Progenitor cell of endocrine pancreas (in vitro differentiated cells): ENCODE measurements around the gene STIM1. TPM values are rescaled to one million over a fixed set of nuclear protein-coding genes. Genes with fewer than 3 reads are reported as not detected.

Experiments
- DNase-seq: peaks from one replicate; pipeline ENCODE4 v3.0.0; 2021; ENCODE audit warnings: low spot score; ENCODE audit not compliant: unreplicated experiment
- H3K27ac Mint-ChIP-seq: 2 replicates; pipeline ENCODE4 v1.8.0; 2021; ENCODE audit warnings: mild to moderate bottlenecking, moderate library complexity, mixed read lengths
- H3K27me3 Mint-ChIP-seq: 2 replicates; pipeline ENCODE4 v1.8.0; 2021; ENCODE audit warnings: mixed read lengths
- H3K36me3 Mint-ChIP-seq: 2 replicates; pipeline ENCODE4 v1.8.0; 2022; ENCODE audit warnings: mixed read lengths; ENCODE audit not compliant: insufficient read depth
- H3K4me1 Mint-ChIP-seq: 2 replicates; pipeline ENCODE4 v1.8.0; 2021; ENCODE audit warnings: low read depth, mixed read lengths
- H3K4me3 Mint-ChIP-seq: 2 replicates; pipeline ENCODE4 v1.8.0; 2021; ENCODE audit warnings: low read depth, mild to moderate bottlenecking, moderate library complexity, mixed read lengths
- H3K9me3 Mint-ChIP-seq: 2 replicates; pipeline ENCODE4 v1.8.0; 2021; ENCODE audit warnings: low read depth, mixed read lengths
- total RNA-seq: library from RNA; stranded (reverse); gene quantifications from 2 replicates; pipeline ENCODE4 v1.2.1, GENCODE V29; 2021
- TF ChIP-seq, protein P1 (sequence below): fragments of 200-600 bp; sonication (generic); IDR thresholded peaks from one replicate; pipeline ENCODE4 v1.5.0; 2021; ENCODE audit warnings: antibody characterized with exemption, mild to moderate bottlenecking; ENCODE audit not compliant: unreplicated experiment

The STIM1 gene
- total RNA-seq, 1 donor from 2014 or later, result 27.2 TPM

DNA sequence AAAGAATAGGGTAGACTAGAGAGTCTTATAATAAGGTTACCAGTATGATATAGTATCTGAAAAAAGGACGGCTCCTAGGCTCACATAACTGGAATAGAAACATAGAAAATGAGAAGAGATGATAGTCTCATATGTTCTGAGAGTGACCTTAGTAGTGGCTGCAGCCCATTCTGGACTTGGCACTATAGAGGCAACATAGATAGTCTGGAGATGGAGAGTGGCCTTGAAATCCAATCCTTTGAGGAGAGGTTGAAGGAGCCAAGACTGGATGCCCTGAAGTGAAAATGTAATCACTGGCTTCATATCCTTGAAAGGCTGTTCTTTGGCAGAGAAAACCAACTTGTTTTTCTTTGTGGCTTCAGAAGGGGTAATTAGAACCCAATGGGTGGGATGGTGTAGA is 81.1 kb downstream of the STIM1 start:
- Mint-ChIP-seq H3K27me3 (no peaks in the 10 kb centered on the region), H3K36me3 (no peaks in the 10 kb centered on the region), H3K4me1 (no peaks in the 10 kb centered on the region), H3K4me3 (no peak overlapping the region), H3K27ac (no peak overlapping the region), H3K9me3 (no peaks in the 10 kb centered on the region)
- no peak for DNase-seq
- TF ChIP-seq, protein P1, sequence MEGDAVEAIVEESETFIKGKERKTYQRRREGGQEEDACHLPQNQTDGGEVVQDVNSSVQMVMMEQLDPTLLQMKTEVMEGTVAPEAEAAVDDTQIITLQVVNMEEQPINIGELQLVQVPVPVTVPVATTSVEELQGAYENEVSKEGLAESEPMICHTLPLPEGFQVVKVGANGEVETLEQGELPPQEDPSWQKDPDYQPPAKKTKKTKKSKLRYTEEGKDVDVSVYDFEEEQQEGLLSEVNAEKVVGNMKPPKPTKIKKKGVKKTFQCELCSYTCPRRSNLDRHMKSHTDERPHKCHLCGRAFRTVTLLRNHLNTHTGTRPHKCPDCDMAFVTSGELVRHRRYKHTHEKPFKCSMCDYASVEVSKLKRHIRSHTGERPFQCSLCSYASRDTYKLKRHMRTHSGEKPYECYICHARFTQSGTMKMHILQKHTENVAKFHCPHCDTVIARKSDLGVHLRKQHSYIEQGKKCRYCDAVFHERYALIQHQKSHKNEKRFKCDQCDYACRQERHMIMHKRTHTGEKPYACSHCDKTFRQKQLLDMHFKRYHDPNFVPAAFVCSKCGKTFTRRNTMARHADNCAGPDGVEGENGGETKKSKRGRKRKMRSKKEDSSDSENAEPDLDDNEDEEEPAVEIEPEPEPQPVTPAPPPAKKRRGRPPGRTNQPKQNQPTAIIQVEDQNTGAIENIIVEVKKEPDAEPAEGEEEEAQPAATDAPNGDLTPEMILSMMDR, result no peak

DNA sequence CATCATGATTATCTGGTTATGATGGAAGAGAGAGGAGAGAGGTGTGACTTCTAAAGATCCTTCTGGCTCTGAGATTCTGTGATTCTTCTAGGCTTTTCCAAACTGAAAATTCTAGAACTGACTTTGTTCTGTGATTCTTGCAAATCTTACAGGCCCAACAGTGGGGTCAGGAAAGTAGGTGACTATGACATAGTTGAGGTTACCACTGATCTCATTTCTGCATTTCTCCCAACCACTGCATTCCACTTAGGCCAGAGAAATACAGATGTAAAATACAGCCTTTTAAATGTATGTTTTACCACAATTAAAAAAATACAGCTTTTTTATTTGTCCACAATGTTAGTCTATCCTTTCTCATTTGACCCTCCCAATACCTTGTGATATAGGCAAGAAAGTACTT is 83.7 kb downstream of the STIM1 start:
- H3K27ac Mint-ChIP-seq, result no peak overlapping the region
- no peaks in the 10 kb centered on the region for H3K9me3 Mint-ChIP-seq
- no peaks in the 10 kb centered on the region for H3K36me3 Mint-ChIP-seq

DNA sequence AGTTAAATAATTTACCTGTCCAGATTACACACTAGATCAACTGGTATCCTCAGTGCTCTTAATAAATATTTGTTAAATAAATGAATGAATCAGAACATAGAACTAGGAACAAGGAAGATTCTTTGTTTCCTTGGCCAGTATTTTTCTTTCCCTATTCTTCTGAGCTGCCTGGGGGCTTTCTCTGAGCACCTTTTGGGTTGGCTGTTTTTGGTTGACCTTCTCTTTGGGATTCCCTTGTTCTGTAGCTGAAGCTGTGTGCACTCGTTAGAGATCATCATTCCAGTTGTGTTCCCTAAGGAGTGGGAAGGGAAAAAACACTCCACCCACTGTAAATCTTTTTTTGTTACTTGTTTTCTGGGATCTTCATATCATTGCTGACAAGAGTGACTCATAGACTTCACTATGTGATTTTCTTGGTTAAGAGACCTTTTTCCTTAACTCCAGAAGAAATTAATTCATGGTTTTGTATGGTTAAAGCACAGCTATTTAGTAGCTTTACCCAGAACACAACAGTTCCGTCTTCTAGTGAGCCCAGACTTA is 84.3 kb downstream of the STIM1 start:
- no peaks in the 10 kb centered on the region for H3K36me3 Mint-ChIP-seq
- peaks cover 5% of the 10 kb centered on the region for H3K4me1 Mint-ChIP-seq
- H3K9me3 Mint-ChIP-seq, result no peaks in the 10 kb centered on the region
- DNase-seq, result no peak
- no peaks in the 10 kb centered on the region for H3K27me3 Mint-ChIP-seq
- H3K4me3 Mint-ChIP-seq, result no peak overlapping the region
- TF ChIP-seq, protein P1, result no peak
- no peak overlapping the region for H3K27ac Mint-ChIP-seq

More for the DNA sequence above, 83.7 kb downstream of the STIM1 start:
- Mint-ChIP-seq H3K27me3 (no peaks in the 10 kb centered on the region), H3K4me1 (peaks cover 5% of the 10 kb centered on the region), H3K4me3 (no peak overlapping the region)
- no peak for DNase-seq
- TF ChIP-seq, protein P1, result no peak

- no peaks in the 10 kb centered on the region for H3K9me3 Mint-ChIP-seq
- no peak for DNase-seq
- H3K36me3 Mint-ChIP-seq, result no peaks in the 10 kb centered on the region
- H3K4me1 Mint-ChIP-seq, result peaks cover 5% of the 10 kb centered on the region
- H3K4me3 Mint-ChIP-seq, result no peak overlapping the region
- H3K27me3 Mint-ChIP-seq, result no peaks in the 10 kb centered on the region
- no peak overlapping the region for H3K27ac Mint-ChIP-seq
- TF ChIP-seq, protein P1, result no peak
Measured at GRCh38 chr11:3942160-3942955, 86.9 kb downstream of the STIM1 start.

GRCh38 chr11:3942956-3943497 is 87.6 kb downstream of the STIM1 start:
- Mint-ChIP-seq H3K4me3 (no peak overlapping the region), H3K27ac (no peak overlapping the region), H3K27me3 (no peaks in the 10 kb centered on the region), H3K36me3 (no peaks in the 10 kb centered on the region), H3K9me3 (no peaks in the 10 kb centered on the region), H3K4me1 (peaks cover 5% of the 10 kb centered on the region)
- TF ChIP-seq, protein P1, result no peak
- no peak for DNase-seq
